ENCODE measurements around the gene SETD5.

The SETD5 gene

DNA sequence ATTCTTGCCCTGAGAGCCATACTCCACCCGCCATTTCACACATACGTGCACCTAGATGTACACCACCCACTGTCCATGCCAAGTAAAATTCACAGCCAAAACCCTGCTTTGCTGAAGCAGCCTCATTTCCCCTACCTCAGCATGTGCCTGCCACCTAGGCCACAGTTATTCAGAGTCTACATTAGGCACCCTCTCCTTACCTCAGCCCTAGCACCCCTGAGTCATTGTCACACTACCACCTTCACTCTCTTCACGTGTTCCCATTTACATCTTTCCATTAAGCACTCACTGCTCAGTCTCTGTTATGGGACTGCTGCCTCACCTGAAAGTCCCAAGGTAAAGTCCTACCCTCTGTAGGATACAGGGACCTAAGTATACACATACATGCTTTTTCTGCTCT lies 70.0 kb downstream of the SETD5 start:
- Histone ChIP-seq H2AFZ (ENCODE audit: low read length) (no peak overlapping the region), H3K79me2 (ENCODE audit: insufficient read depth, low read length) (no peaks in the 10 kb centered on the region), H3K9me3 (ENCODE audit: insufficient read depth, low read depth, low read length) (no peaks in the 10 kb centered on the region), H3K9me2 (replicated peaks; ENCODE audit: low read depth, low read length) (no peaks in the 10 kb centered on the region), H3K27me3 (ENCODE audit: insufficient read depth, low read length, poor library complexity, severe bottlenecking) (no peaks in the 10 kb centered on the region), H3K4me1 (ENCODE audit: insufficient read depth, low read length, poor library complexity, severe bottlenecking) (no peaks in the 10 kb centered on the region), H4K20me1 (ENCODE audit: insufficient read depth, low read length, poor library complexity, severe bottlenecking) (no peaks in the 10 kb centered on the region), H3F3A (ENCODE audit: low read depth) (no peaks in the 10 kb centered on the region), H3K9ac (ENCODE audit: low read depth, low read length, poor library complexity, severe bottlenecking) (no peak overlapping the region), H3K4me3 (ENCODE audit: low read length, poor library complexity, severe bottlenecking) (no peak overlapping the region), H3K4me2 (ENCODE audit: low read depth, low read length, poor library complexity, severe bottlenecking) (no peak overlapping the region), H3K36me3 (ENCODE audit: insufficient read depth, low read length) (peaks cover 97% of the 10 kb centered on the region)
- TF ChIP-seq, protein P1, sequence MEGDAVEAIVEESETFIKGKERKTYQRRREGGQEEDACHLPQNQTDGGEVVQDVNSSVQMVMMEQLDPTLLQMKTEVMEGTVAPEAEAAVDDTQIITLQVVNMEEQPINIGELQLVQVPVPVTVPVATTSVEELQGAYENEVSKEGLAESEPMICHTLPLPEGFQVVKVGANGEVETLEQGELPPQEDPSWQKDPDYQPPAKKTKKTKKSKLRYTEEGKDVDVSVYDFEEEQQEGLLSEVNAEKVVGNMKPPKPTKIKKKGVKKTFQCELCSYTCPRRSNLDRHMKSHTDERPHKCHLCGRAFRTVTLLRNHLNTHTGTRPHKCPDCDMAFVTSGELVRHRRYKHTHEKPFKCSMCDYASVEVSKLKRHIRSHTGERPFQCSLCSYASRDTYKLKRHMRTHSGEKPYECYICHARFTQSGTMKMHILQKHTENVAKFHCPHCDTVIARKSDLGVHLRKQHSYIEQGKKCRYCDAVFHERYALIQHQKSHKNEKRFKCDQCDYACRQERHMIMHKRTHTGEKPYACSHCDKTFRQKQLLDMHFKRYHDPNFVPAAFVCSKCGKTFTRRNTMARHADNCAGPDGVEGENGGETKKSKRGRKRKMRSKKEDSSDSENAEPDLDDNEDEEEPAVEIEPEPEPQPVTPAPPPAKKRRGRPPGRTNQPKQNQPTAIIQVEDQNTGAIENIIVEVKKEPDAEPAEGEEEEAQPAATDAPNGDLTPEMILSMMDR (conservative IDR thresholded peaks at IDR 0.05; ENCODE audit: low read length) = no peak
- no peak for TF ChIP-seq EZH2phosphoT487 (IDR thresholded peaks at IDR 0.05; ENCODE audit: borderline replicate concordance)

DNA sequence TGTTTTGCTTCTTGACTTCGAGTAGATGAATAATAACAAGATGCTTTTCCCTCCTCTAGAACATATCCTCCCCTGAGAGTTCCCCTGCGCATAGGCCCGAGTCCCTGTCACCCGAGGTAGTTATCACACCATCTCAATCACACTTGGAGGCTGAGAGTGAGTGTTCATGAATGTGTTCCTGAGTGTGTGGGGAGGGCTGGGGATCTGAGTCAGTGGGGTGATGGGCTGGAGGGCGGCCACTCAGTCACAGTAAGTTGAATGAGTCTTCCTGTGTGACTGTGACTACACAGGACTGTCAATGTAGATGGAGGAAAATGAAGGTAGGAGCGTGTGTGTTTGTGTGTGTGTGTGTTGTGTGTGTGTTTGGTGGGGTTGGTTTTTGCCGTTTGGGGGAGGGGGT lies 71.0 kb downstream of the SETD5 start:
- Histone ChIP-seq H3K9me3 (ENCODE audit: insufficient read depth, low read depth, low read length) (no peaks in the 10 kb centered on the region), H3F3A (ENCODE audit: low read depth) (no peaks in the 10 kb centered on the region), H4K20me1 (ENCODE audit: insufficient read depth, low read length, poor library complexity, severe bottlenecking) (no peaks in the 10 kb centered on the region), H2AFZ (ENCODE audit: low read length) (no peak overlapping the region), H3K27me3 (ENCODE audit: insufficient read depth, low read length, poor library complexity, severe bottlenecking) (no peaks in the 10 kb centered on the region), H3K9me2 (replicated peaks; ENCODE audit: low read depth, low read length) (no peaks in the 10 kb centered on the region), H3K4me1 (ENCODE audit: insufficient read depth, low read length, poor library complexity, severe bottlenecking) (no peaks in the 10 kb centered on the region), H3K4me2 (ENCODE audit: low read depth, low read length, poor library complexity, severe bottlenecking) (no peak overlapping the region), H3K79me2 (ENCODE audit: insufficient read depth, low read length) (no peaks in the 10 kb centered on the region), H3K4me3 (ENCODE audit: low read length, poor library complexity, severe bottlenecking) (no peak overlapping the region), H3K9ac (ENCODE audit: low read depth, low read length, poor library complexity, severe bottlenecking) (no peak overlapping the region), H3K36me3 (ENCODE audit: insufficient read depth, low read length) (peaks cover 98% of the 10 kb centered on the region; the same call in 1 of the 2 replicates)
- TF ChIP-seq, protein P1 (conservative IDR thresholded peaks at IDR 0.05; ENCODE audit: low read length) = no peak

DNA sequence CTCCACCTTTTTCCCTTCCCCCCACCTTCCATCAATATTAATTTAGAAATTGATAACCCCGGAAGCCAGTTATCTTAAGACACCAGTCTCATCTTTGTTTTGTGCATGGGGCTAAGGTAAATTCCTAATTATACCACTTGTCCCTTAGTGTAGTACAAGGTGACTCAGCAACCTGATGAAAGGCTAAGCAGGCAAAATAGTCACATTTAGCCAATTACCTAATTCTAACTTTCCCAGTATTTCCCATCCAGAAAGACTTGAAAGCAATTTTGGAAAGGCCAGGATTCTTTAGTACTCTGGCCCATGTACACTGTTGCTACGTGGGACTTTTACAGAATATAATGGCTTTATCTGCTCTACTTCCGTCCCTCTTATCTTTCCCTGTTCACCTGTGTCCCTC lies 72.6 kb downstream of the SETD5 start:
- Histone ChIP-seq H3K79me2 (ENCODE audit: insufficient read depth, low read length) (no peaks in the 10 kb centered on the region), H3K9ac (ENCODE audit: low read depth, low read length, poor library complexity, severe bottlenecking) (no peak overlapping the region), H3K4me1 (ENCODE audit: insufficient read depth, low read length, poor library complexity, severe bottlenecking) (no peaks in the 10 kb centered on the region), H3K9me2 (replicated peaks; ENCODE audit: low read depth, low read length) (no peaks in the 10 kb centered on the region), H3F3A (ENCODE audit: low read depth) (no peaks in the 10 kb centered on the region), H2AFZ (ENCODE audit: low read length) (no peak overlapping the region), H3K27me3 (ENCODE audit: insufficient read depth, low read length, poor library complexity, severe bottlenecking) (no peaks in the 10 kb centered on the region), H3K4me2 (ENCODE audit: low read depth, low read length, poor library complexity, severe bottlenecking) (no peak overlapping the region), H3K9me3 (ENCODE audit: insufficient read depth, low read depth, low read length) (no peaks in the 10 kb centered on the region), H3K36me3 (ENCODE audit: insufficient read depth, low read length) (peaks cover 98% of the 10 kb centered on the region; the same call in 1 of the 2 replicates), H4K20me1 (ENCODE audit: insufficient read depth, low read length, poor library complexity, severe bottlenecking) (no peaks in the 10 kb centered on the region), H3K4me3 (ENCODE audit: low read length, poor library complexity, severe bottlenecking) (no peak overlapping the region)
- TF ChIP-seq, protein P1 (conservative IDR thresholded peaks at IDR 0.05; ENCODE audit: low read length) = no peak
- TF ChIP-seq EZH2phosphoT487 (IDR thresholded peaks at IDR 0.05; ENCODE audit: borderline replicate concordance) = no peak

All from Loucy (cell line).